Stimulated activated CD4-positive, alpha-beta T cell treated with anti-CD3 and anti-CD28 coated beads, Interleukin-12 subunit alpha, Interleukin-12 subunit beta, amount 100 ng/mL, for 24 hours (primary cell): ENCODE data around the gene ARHGAP4.
A peak's percentile ranks its signal among the peaks of the same experiment; 100 is the strongest.

ENCODE experiments used
- DNase-seq, 2 experiments: peaks; one replicate each; pipeline ENCODE4 v3.0.0-alpha.2; 2020; ENCODE audit warnings: low read depth in 2 of 2

The ARHGAP4 gene

DNA sequence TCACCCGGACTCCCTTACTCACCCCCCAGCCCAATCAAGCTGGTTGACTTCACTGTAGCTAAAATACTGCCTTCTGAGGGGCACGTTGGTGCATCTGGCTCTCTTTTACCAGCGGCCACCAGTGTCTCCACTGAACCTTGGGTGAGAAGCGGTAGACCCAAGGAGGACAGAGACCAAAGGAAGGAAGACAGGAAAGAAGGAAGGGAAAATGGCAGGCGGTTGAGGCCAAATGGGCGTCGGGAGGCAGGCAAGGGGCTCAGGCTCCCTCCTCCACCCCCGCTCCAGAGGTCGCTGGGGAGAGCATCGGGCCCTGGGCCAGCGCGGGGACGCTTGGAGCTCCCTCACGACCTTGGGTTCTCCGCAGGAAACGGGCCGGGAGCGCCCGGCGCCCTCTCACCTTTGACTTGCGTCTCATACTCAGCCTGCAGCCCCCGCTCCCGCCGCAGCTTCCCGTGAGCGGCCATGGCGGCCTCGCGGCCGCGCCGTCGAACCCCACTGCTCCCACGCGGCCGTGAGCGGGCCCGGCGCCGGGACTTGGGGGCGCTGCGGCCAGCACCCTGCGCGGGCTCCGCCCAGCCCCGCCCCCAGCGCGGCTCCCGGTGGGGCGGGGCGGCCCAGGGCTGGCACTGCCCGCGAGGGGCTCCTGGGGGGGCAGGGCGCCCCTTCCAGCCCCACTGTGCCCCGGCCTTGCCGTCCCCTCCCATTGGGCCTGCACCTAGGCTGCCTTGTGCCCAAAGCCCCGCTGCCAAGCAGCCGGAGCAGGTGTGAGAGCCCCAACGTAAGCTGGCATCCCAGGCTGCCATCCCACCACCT, at the start of gene ARHGAP4:
TSS of gene ARHGAP4 (minus strand) at position 526 of the 813 bp plus-strand sequence. CDS start at position 464, 62 bp downstream.
- DNase-seq, result peak in 1 of 2 experiments; percentile 21

DNA sequence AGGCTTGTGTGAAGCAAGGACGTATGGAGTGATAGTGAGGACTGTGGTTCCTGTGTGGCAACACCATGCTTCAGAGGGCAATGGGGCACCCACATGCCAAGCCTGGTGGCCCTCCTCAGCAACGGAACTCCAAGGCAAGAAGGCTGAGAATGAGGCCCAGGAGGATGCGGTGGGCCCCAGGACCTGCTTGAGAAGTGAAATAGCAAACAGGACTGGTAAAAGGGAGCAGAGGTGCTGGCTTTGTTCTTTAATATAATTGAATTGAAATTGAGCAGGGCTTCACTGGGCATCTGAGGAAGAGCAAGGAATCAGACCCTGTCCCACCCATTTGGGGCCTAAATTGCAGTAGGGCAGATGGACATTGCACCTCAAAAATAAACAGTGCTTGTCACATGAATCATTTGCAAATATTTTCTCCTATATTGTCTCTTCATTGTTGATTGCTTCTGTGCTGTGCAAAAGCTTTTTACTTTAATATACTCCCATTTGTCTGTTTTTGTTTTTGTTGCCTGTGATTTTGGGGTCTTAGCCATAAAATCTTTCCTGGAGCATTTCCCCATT, 48.7 kb upstream of the ARHGAP4 start:
- DNase-seq, result no peak

DNA sequence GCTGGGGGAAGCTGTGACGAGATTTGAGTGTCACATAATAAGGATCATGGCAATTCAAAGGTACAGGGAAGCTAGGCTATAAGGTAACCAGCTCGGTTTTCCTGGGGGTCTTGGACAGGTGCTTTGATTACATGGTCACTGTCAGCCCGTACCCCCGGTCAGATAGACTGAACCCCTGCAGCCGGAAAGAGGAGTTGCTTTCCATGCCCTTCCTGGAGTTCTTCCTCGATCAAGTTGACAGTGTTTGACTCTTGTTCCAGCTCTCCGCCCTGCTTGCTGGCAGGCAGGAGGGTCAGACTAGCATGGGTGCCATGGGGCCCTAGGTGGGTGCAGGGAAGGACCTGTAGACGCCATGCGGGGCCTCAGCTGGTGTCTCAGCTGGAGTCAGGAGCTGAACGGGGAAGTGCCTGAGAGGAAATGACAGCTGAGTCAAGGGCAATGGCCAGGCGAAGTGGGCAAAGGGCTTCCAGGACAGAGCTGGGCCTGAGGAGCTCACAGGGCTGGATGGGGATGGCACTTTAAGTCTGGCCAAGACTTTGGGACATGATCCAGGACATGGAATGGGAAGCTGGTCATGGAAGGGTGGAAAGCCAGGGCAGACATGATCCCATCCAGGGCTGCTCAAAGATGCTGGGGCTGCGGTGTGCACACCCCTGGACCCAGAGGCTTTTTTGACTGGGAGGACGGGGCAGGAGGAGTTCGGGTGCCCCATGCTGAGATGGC, 48.1 kb upstream of the ARHGAP4 start:
- no peak for DNase-seq

DNA sequence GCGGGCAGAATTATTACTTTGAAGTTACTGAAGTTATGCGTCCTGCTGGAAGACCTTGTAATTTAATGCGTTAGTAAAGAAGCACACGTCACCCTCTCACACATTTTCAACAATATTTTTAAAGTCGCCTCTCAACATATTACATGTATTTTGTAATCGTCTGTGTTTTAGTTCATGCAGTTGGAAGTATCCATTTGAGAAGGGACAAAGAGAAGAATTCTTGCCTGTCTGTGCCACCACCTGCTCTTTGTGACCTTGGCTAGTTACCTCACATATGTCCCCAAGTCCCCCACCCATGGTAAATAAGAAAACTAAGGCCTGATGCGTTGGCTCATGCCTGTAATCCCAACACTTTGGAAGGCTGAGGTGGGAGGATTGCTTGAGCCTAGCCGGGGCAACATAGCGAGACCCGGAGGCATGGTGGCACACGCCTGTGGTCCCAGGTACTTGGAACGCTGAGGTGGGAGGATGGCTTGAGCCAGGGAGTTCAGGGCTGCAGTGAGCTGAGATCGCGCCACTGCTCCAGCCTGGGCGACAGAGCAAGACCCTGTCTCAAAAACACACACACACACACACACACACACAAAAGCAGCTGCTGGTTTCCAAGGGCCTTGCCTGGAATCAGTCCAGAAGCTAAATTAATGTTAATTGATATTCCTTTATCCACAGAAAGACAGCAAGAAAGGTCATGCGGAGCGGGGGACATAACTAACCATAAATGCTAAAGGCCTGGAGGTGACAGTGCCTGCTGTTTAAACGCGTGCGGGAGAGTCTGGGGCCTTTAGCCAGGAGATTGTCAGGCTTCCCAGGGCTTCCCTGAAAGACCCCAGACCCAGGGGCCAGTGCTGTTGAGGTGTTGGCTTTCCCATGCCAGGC, 47.3 kb upstream of the ARHGAP4 start:
- no peak for DNase-seq

DNA sequence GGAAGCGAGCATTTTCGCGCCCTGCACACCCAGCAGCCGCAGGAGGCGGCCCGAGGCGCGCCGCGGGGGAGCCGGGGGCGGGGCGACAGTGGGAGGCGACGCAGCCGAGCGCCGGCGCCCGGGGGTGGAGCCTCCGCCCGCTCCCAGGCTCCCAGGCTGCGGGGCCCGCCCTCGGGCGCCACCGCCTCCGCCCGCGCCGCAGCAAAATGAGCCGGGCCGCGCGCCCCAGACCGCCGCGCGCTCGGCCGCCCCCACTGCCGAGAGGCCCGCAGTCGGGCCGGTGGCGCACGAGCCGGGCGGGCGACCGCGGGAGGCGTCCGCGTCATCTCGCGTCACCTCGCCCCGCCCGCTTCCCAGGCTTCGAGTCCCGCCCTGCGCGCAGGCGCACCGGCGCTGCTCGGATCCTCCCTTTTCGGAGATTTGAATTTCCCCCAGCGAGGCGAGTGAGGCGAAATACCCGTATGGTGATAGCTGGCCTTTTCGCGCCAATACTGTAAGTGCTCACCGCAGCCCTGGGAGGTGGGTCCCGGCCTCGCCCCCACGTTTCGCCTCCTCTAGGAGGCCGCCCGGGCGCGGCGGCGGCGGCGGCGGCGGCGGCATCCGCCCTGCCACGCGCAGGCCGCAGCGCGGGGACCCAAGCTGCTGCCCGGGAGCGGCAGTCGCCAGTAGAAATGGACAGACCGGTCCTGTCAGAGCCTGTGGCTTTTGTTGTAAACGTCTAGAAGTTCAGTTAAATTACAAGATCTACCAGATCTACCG, 46.5 kb upstream of the ARHGAP4 start, which contains the start of gene TMEM187:
TSS of gene TMEM187 (plus strand) at position 387 of the 759 bp plus-strand sequence. CDS start 9,309 bp downstream, outside the sequence.
- DNase-seq, result peak; percentile 73 to 80

DNA sequence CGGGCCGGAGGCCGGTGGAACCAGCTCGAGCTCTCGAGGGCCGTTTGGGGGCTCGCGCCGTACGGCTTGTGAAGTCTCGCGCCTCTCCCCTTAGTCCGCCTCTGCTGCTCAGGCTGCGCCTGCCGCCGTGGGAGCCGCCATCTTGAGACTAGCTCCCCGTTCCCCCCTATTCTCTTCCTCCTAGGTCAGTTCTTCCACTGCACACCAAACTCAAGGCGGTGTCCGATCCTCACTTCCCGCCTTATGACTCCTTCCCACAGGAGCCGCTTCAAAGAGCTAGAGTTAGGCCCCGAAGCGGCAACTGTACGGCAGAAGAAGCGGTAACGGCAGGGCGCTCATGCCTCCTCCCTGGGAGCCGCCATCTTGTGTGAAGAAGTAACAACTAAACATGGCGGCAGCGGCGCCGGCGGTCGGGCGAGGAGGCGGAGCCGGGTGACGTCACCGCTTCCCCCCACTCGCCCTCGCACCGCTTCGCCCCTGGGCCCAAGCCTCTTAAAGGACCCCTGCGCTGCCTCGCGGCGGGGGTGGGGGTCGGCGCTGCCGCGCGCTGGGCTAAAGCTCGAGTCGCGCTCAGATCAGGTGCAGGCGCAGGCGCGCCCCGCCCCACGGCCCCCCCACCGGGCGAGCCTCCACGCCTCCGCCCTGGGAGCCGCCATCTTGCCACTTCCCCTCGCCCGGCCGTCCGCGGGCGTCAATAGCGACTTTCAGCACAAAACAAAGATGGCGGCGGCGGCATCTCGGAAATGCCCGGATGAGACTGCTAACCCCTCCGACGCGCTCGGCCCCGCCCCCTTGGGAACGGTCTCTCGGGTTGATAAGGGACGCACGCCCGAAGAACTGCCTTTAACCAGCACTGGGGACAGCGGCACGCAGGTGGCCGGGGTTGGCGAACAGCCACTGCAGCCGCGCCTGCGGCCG, 45.6 kb upstream of the ARHGAP4 start, which contains the start of gene HCFC1:
TSS of gene HCFC1 (minus strand) at position 369 of the 918 bp plus-strand sequence. CDS start 978 bp downstream, outside the sequence.
- DNase-seq, result peak; percentile 79 to 80

DNA sequence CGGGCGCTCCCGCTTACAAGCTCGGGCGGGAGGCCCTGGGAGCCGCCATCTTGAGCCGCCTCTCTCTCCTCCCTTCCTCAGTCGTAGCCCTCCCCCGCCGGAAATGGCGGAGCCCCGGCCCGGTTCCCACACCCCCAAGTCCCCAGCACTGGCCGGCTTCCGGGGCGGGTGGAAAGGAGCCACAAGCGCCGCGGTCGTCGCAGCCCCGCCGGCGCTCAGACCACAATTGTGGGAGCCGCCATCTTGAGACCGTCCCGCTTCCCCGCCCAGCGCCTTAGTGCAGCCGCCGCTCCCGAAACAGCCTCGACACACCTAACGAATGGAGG, 45.0 kb upstream of the ARHGAP4 start:
- DNase-seq, result peak; percentile 70 to 79

DNA sequence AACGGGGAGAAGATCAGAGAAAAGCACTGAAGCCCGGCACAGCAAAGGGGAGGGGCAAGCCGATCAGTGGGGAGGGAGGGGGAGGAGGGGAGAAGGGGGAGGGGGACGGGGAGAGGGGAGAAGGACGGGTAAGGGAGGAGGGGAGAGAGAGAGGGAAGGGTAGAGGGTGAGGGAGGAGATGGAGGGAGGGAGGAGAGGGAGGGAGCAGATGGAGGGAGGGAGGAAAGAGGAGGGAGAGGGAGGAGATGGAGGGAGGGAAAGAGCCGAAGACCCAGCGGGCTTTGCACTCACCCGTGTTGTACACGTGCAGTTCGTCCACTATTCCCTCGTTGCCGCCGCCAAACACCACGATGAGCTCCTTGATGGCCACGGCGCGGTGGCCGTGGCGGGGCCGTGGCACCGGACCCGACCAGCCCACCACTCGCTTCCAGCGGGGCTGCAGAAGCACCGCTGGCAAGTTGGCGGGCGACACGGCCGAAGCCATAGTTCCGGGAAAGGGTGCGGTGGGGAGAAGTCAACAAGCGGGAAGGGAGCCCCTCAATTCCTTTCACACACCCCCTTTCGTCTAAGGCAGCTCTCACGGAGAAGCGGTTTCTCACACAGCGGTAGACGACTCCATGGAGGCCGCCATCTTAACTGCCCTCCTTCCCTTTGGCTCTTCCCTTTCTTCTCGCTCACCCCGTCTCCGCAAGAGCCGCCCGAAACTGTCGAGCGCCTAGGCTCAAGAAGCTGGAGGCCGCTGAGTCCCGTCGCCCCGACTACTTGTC, 44.5 kb upstream of the ARHGAP4 start:
- no peak for DNase-seq

DNA sequence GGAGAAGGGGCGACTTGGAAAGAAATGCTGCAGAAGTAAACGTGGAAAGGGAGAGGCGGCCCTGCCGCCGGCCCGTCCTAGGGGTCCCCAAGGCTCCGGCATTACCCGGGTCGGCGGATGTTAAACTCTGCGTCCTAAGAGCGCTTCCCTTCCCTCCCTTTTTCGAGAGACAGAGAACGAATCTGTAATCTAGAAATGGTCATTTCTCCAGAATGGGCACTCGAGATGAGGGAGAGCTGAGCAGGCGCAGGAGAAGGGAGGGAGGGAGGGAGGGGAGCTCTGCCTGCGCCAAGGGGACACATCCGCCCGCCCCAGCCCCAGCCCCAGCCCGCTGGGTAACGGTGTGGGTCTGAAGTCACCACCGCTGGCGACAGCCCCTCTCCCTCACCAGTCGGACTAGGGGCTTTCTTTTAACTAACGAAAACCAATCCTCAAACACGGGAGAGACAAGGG, 43.9 kb upstream of the ARHGAP4 start:
- no peak for DNase-seq

DNA sequence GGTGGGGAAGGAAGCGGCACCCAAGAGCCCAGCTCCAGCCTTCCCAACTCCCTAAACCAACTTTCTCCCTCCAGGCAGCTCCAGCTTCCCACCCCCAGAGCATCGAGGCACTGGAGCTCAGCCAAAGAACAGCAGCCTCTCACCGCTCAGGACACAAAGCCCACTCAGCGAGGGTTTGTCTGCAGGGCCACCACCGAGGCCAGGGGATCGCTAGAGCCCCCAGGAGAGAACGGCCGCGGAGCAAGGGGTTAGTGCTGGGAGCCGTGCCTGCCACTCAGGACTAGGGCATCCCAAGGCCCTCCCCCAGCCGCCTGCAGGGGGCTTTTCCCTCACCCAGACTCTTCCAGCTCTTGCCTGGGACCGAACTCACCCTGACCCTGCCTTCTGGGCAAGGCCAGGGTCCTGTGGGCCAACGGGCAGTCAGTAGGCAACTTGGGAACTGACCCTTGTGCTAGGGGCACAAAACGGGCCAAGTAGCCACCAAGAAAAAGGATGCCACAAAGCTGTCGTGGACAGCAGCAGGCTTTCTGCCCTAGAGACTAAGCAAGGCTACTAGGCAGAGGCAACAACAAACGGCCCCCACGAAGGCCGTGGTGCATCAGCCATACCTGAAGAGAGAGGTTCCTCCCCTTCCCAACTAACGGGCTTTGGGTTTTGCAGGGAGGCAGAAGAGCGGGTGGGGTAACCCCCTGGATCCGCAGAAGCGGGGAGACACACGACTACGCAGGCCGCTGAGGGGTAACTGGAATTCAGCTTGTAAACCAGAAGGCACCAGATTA, 43.2 kb upstream of the ARHGAP4 start:
- no peak for DNase-seq

DNA sequence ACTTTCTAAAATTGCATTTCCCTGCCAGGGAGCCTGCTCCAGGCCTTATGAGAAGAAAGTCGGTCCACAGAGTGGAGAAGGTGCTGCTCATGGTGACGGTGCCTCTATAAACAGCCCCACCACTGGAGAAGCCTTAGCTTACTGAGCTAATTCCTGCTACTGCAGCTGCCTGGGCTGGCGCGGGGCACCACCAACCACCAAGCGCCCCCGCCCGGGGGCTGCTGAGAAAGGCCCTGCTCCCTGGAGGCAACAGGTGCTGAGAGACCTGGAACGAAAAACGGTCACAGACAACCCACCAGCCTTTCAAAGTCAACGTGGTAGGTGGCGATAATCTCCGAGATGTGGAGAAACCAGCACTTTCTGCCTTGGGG, 42.7 kb upstream of the ARHGAP4 start:
- no peak for DNase-seq

DNA sequence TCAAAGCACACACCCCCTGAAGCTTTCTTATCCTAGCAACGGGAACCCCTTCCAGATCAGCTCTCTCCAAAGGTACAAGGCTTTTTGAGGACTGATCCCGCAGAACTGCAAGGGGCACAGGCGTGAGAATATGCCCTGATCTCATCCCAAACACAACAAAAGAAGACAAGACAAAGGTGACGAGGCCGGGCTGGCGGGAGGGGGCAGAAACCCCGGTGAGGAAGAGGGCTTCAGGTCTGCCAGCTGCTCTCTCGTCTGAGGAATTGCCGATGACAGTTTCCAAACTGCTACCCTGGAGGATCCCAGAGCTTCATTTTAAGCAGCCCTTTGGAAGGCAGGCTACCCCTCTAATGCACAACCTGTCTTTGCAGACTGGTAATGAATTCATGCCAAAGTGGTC, 42.2 kb upstream of the ARHGAP4 start:
- DNase-seq, result no peak

DNA sequence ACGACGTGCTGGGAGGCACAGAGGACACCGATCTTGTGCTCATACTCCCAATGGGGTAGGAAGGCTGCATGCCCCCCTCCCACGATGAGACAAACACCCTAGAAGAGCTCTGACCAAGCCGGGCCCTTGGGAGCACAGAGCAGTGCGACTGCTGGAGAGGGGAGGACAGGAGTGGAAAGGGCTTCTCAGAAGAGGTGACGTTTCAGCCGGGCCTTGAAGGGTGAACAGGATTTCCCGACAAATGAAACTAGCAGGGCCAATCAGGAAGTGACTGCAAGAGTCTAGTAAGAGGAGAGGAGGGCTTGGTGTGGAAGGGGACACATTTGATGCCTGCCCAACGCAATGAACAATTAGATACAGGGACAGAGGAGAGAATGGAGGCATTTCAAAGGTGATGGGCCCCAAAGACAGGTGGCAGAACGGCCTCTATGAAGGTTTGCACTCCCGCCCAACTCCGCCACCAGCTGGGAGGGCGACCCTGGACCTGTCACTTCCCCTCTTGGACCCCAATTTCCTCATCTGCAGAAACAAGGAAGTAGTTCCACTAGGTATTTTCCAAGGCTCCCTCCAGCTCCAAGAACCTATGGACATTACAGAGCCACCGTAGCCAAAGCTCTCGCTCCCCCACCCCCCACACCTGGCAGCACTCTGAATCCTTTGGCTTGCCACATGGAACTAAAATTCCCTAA, 41.6 kb upstream of the ARHGAP4 start:
- no peak for DNase-seq

DNA sequence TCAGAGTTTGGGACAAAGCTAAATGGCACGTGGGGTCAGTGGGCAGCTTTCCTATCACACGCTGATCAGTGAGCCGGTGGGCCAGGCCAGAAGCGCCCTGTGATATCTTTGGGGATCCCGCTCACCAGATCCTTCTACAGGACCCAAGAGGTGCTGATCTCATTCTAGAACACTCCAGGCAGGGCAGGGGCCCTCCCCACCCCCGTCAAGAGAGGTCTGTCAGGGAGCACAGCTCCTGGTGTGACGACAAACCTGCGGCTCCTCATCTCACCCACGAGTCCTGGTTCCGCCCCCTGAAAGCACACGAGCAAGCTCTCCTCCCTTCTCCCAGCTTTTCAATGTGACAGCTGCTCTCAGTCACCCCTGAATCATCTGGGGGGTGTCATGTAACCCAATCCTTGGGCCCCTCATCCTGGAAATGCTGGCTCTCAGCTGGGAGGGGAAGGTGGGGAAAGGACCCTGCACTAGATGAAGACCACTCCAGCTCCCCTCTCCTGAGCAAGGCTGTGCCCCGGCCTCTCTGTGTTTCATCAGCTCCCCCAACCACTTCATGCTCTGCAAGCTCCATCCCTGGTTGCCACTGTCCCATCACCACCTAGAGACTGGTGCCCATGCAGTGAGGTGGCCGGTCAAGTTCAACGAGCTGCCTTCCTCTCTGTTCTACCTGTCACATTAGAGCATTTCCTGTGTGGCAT, 40.9 kb upstream of the ARHGAP4 start:
- DNase-seq, result no peak

DNA sequence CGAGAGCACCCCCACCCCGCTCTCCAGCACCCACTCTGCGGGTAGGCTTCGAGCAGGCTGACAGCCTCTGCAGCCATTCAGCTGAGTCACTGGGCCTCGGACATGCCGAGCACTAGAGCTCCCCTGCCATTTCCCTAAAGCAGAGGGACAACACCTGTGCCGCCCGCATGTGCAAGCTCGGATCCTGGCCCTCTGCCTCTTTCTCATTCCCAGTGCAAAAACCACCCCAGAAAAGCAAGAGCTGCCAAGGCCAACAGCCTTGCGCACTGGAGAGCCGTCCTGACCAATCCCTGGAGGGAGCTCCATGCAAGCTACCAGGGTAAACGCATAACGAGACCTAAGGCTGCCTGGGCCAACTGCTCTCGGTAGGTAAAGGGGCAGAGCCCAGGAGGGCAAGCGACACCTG, 40.2 kb upstream of the ARHGAP4 start:
- no peak for DNase-seq

DNA sequence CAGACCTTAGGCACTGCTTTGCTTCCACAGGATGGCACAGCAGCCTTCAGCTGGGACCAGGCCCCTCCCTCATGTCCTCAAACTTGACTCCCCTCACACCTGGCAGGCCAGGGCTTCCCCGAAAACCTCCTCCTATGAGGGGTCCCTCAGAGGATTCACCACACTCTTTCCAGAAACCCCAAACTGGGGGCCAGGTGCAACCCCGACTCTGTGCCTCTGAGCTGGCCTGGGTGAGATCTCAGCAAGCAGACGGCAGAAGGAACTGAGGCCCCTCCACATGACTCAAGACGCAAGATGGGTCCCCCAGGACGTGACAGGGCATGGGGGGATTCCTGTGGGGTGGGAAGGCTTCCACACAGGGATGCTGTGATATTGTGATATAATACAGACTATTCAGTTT, 39.3 kb upstream of the ARHGAP4 start:
- no peak for DNase-seq

DNA sequence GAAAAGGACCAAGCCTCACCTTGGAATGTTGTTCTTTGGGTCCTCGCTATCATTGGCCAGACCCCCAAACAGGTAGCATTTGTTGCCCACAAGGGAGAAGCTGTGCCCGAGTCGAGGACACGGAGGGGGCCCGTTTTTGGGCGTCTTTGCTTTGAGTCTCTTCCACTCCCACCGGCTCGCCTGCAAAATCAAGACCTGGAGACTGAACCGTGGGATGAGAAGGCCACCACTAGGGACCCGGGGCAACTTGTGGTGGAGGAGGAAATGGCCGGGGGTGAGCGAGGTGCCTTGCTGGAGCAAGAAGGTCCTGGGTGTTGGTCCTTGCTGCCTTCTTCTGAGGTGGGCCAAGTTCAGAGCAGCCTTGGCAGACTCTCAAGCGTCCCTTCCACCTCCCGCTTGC, 38.0 kb upstream of the ARHGAP4 start:
- DNase-seq, result no peak
